GM19324 (cell line): ENCODE results near the gene COA1.
"Not testable (repeated sequence)": the region's sequence is repeated elsewhere in the genome, so short reads cannot be mapped to it uniquely, and the experiment has no call there.

ENCODE experiments used
- ATAC-seq: cut with Tn5 transposase; IDR thresholded peaks from one replicate; pipeline ENCODE4 v1.9.1; 2021; ENCODE audit warnings: mild to moderate bottlenecking, moderate library complexity; ENCODE audit not compliant: unreplicated experiment, low FRiP score

The COA1 gene

GRCh38 chr7:43758822-43759683, 29.7 kb upstream of the COA1 start:
- peak; percentile 75 for ATAC-seq

GRCh38 chr7:43758029-43758821, 28.9 kb upstream of the COA1 start, which contains the start of gene BLVRA:
Gene BLVRA (plus strand): TSS chr7:43758680. CDS start chr7:43771159, 12,479 bp downstream.
- peak; percentile 90 for ATAC-seq

GRCh38 chr7:43757073-43757720, 27.9 kb upstream of the COA1 start:
- no peak for ATAC-seq

- ATAC-seq: no peak
Measured at GRCh38 chr7:43756368-43757072, 27.2 kb upstream of the COA1 start.

GRCh38 chr7:43754596-43754995, 25.3 kb upstream of the COA1 start:
- no peak for ATAC-seq

- no peak for ATAC-seq
Measured at GRCh38 chr7:43753843-43754242, 24.5 kb upstream of the COA1 start.

- no peak for ATAC-seq
Measured at GRCh38 chr7:43753271-43753810, 24.0 kb upstream of the COA1 start.

- ATAC-seq: no peak
Measured at GRCh38 chr7:43752411-43752810, 23.1 kb upstream of the COA1 start.

GRCh38 chr7:43750016-43750887, 20.9 kb upstream of the COA1 start:
- ATAC-seq: no peak

GRCh38 chr7:43749383-43749940, 20.1 kb upstream of the COA1 start:
- ATAC-seq: no peak

- ATAC-seq: no peak
Measured at GRCh38 chr7:43747328-43748105, 18.2 kb upstream of the COA1 start.

GRCh38 chr7:43742692-43743091, 13.4 kb upstream of the COA1 start:
- no peak for ATAC-seq

- ATAC-seq: no peak
Measured at GRCh38 chr7:43737467-43738127, 8.3 kb upstream of the COA1 start.

- no peak for ATAC-seq
Measured at GRCh38 chr7:43735802-43736603, 6.7 kb upstream of the COA1 start.

GRCh38 chr7:43735403-43735801, 6.1 kb upstream of the COA1 start:
- no peak for ATAC-seq

- ATAC-seq: not testable (repeated sequence)
Measured at GRCh38 chr7:43734575-43735332, 5.4 kb upstream of the COA1 start.
